ENCODE measurements around the gene LRRC3C.
A peak's percentile ranks its signal among the peaks of the same experiment; 100 is the strongest.

Gene LRRC3C

GRCh38 chr17:39950871-39951348, 23.4 kb downstream of the LRRC3C start:
- no peak for DNase-seq

- DNase-seq = no peak
Measured at GRCh38 chr17:39951924-39952679, 24.6 kb downstream of the LRRC3C start.

GRCh38 chr17:39952680-39953470, 25.3 kb downstream of the LRRC3C start:
- DNase-seq = peak; percentile 75

- DNase-seq = no peak
Measured at GRCh38 chr17:39953471-39953888, 25.9 kb downstream of the LRRC3C start.

GRCh38 chr17:39954876-39955275, 27.3 kb downstream of the LRRC3C start:
- DNase-seq = no peak

GRCh38 chr17:39955726-39956225, 28.2 kb downstream of the LRRC3C start:
- DNase-seq = no peak

GRCh38 chr17:39960524-39961041, 33.1 kb downstream of the LRRC3C start:
- DNase-seq = no peak

GRCh38 chr17:39962642-39963220, 35.2 kb downstream of the LRRC3C start, which contains the start of gene GSDMA:
Gene GSDMA, plus strand, starts transcription at chr17:39963004. Its CDS starts 2,684 bp downstream, at chr17:39965688.
- no peak for DNase-seq

GRCh38 chr17:39963829-39964228, 36.3 kb downstream of the LRRC3C start:
- DNase-seq = no peak

- DNase-seq = no peak
Measured at GRCh38 chr17:39965017-39965699, 37.6 kb downstream of the LRRC3C start.

GRCh38 chr17:39966771-39967170, 39.2 kb downstream of the LRRC3C start:
- DNase-seq = no peak

GRCh38 chr17:39968761-39969160, 41.2 kb downstream of the LRRC3C start:
- DNase-seq = no peak

- no peak for DNase-seq
Measured at GRCh38 chr17:39969375-39969774, 41.8 kb downstream of the LRRC3C start.

- DNase-seq = no peak
Measured at GRCh38 chr17:39970157-39970692, 42.7 kb downstream of the LRRC3C start.

GRCh38 chr17:39971076-39971603, 43.6 kb downstream of the LRRC3C start:
- no peak for DNase-seq

GRCh38 chr17:39972271-39972670, 44.7 kb downstream of the LRRC3C start:
- no peak for DNase-seq

- DNase-seq = no peak
Measured at GRCh38 chr17:39973496-39973895, 46.0 kb downstream of the LRRC3C start.

- DNase-seq = no peak
Measured at GRCh38 chr17:39974433-39974832, 46.9 kb downstream of the LRRC3C start.

GRCh38 chr17:39975801-39976200, 48.3 kb downstream of the LRRC3C start:
- no peak for DNase-seq

GRCh38 chr17:39979016-39979670, 51.6 kb downstream of the LRRC3C start:
- DNase-seq = no peak

- DNase-seq = peak; percentile 41
Measured at GRCh38 chr17:39979893-39980350, 52.4 kb downstream of the LRRC3C start.
